Measurements from ENCODE around the gene CINP. TPM values are rescaled to one million over a fixed set of nuclear protein-coding genes. Genes with fewer than 3 reads are reported as not detected.

CINP gene
- total RNA-seq, 1 experiment from 2014 or later, result 38.3 TPM

- Mint-ChIP-seq H3K36me3 (ENCODE audit: insufficient read depth, unreplicated experiment) (no peaks in the 10 kb centered on the region), H3K9me3 (ENCODE audit: low read depth, unreplicated experiment) (no peaks in the 10 kb centered on the region), H3K4me3 (ENCODE audit: low read depth, unreplicated experiment) (no peak overlapping the region), H3K4me1 (ENCODE audit: low read depth, unreplicated experiment) (peaks cover 18% of the 10 kb centered on the region), H3K27me3 (ENCODE audit: unreplicated experiment) (no peaks in the 10 kb centered on the region), H3K27ac (ENCODE audit: unreplicated experiment) (peak overlapping the region; percentile 93)
- TF ChIP-seq, protein P1, sequence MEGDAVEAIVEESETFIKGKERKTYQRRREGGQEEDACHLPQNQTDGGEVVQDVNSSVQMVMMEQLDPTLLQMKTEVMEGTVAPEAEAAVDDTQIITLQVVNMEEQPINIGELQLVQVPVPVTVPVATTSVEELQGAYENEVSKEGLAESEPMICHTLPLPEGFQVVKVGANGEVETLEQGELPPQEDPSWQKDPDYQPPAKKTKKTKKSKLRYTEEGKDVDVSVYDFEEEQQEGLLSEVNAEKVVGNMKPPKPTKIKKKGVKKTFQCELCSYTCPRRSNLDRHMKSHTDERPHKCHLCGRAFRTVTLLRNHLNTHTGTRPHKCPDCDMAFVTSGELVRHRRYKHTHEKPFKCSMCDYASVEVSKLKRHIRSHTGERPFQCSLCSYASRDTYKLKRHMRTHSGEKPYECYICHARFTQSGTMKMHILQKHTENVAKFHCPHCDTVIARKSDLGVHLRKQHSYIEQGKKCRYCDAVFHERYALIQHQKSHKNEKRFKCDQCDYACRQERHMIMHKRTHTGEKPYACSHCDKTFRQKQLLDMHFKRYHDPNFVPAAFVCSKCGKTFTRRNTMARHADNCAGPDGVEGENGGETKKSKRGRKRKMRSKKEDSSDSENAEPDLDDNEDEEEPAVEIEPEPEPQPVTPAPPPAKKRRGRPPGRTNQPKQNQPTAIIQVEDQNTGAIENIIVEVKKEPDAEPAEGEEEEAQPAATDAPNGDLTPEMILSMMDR (IDR thresholded peaks at IDR 0.05; ENCODE audit: unreplicated experiment), result no peak
- DNase-seq, result no peak
- BruUV-seq (replicated peaks), result no TSS peak
- intact Hi-C loops (cut with micrococcal nuclease; ENCODE audit: unreplicated experiment), result no loop called here
- CTCF ChIA-PET, result interaction anchor here (0.5 to 1.8 kb wide), 3 partner anchors 27 to 87 kb away, joined by 3 to 6 read pairs (median 5); partner anchors contain the start of genes CINP and TECPR2
Measured at GRCh38 chr14:102389246-102389645, 26.6 kb upstream of the CINP start.

- Mint-ChIP-seq H3K4me1 (ENCODE audit: low read depth, unreplicated experiment) (peaks cover 18% of the 10 kb centered on the region), H3K36me3 (ENCODE audit: insufficient read depth, unreplicated experiment) (no peaks in the 10 kb centered on the region), H3K27me3 (ENCODE audit: unreplicated experiment) (no peaks in the 10 kb centered on the region), H3K4me3 (ENCODE audit: low read depth, unreplicated experiment) (no peak overlapping the region), H3K9me3 (ENCODE audit: low read depth, unreplicated experiment) (no peaks in the 10 kb centered on the region), H3K27ac (ENCODE audit: unreplicated experiment) (no peak overlapping the region)
- no TSS peak for BruUV-seq (replicated peaks)
- intact Hi-C loops (cut with micrococcal nuclease; ENCODE audit: unreplicated experiment), result no loop called here
- no peak for DNase-seq
- CTCF ChIA-PET, result no interaction called here
- TF ChIP-seq, protein P1 (IDR thresholded peaks at IDR 0.05; ENCODE audit: unreplicated experiment), result no peak
Measured at GRCh38 chr14:102387086-102387485, 24.4 kb upstream of the CINP start.

DNA sequence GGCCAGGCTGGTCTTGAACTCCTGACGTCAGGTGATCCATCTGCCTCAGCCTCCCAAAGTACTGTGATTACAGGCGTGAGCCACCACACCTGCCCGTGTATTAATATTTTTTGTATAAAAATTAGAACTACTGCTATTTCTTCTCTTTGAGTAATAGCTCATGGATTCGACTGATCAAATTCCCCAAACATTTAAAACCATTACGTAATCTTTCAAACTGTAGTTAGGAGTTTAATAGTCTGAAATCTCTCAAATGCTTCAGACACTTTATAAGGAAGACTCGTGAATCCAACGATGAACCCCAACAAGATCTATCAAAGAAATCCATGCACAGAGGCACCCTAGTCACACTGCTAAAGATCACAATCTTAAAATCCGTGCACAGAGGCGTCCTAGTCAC, 16.1 kb upstream of the CINP start:
- CTCF ChIA-PET, result no interaction called here
- intact Hi-C loops (cut with micrococcal nuclease; ENCODE audit: unreplicated experiment), result no loop called here
- no peaks in the 10 kb centered on the region for H3K27me3 Mint-ChIP-seq (ENCODE audit: unreplicated experiment)
- no peak overlapping the region for H3K4me3 Mint-ChIP-seq (ENCODE audit: low read depth, unreplicated experiment)
- no peak overlapping the region for H3K27ac Mint-ChIP-seq (ENCODE audit: unreplicated experiment)
- TF ChIP-seq, protein P1 (IDR thresholded peaks at IDR 0.05; ENCODE audit: unreplicated experiment), result no peak
- no peaks in the 10 kb centered on the region for H3K9me3 Mint-ChIP-seq (ENCODE audit: low read depth, unreplicated experiment)
- DNase-seq, result no peak
- no peaks in the 10 kb centered on the region for H3K36me3 Mint-ChIP-seq (ENCODE audit: insufficient read depth, unreplicated experiment)
- no peaks in the 10 kb centered on the region for H3K4me1 Mint-ChIP-seq (ENCODE audit: low read depth, unreplicated experiment)
- BruUV-seq (replicated peaks), result no TSS peak

DNA sequence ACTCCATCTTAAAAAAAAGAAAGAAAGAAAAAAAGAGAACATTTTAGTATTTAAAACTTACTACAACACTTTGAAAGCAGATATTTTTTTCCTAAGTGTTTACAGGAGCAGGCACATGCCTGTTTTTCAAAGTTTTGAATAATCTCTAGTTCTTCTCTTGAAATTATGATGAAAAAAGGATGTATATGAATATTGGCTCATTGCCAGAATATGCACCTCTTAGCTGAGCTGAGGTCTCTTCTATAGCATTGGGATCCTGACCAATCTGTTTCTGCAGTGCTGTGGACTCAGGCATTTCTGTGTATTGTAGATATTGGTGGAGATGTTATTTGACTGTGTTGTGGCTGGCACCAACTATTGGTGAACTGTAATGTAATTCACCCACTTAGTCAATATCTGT, 15.0 kb upstream of the CINP start:
- Mint-ChIP-seq H3K9me3 (ENCODE audit: low read depth, unreplicated experiment) (no peaks in the 10 kb centered on the region), H3K27me3 (ENCODE audit: unreplicated experiment) (no peaks in the 10 kb centered on the region), H3K36me3 (ENCODE audit: insufficient read depth, unreplicated experiment) (no peaks in the 10 kb centered on the region), H3K27ac (ENCODE audit: unreplicated experiment) (no peak overlapping the region), H3K4me1 (ENCODE audit: low read depth, unreplicated experiment) (no peaks in the 10 kb centered on the region), H3K4me3 (ENCODE audit: low read depth, unreplicated experiment) (no peak overlapping the region)
- DNase-seq, result no peak
- no TSS peak for BruUV-seq (replicated peaks)
- intact Hi-C loops (cut with micrococcal nuclease; ENCODE audit: unreplicated experiment), result no loop called here
- CTCF ChIA-PET, result interaction anchor here (0.6 kb wide), 2 partner anchors 418 to 459 kb away, joined by 5 to 6 read pairs; no protein-coding TSS in a partner anchor
- TF ChIP-seq, protein P1 (IDR thresholded peaks at IDR 0.05; ENCODE audit: unreplicated experiment), result no peak
